ENCODE measurements around the gene HMGA1. TPM values are rescaled to one million over a fixed set of nuclear protein-coding genes. Genes with fewer than 3 reads are reported as not detected.
A peak's percentile ranks its signal among the peaks of the same experiment; 100 is the strongest.

The HMGA1 gene
- total and polyA plus RNA-seq, 10 of the 15 experiments (the other 5 are each of a cell fraction or from before 2014, with no cell fraction given), result 13.4 to 885 (median 508) TPM

DNA sequence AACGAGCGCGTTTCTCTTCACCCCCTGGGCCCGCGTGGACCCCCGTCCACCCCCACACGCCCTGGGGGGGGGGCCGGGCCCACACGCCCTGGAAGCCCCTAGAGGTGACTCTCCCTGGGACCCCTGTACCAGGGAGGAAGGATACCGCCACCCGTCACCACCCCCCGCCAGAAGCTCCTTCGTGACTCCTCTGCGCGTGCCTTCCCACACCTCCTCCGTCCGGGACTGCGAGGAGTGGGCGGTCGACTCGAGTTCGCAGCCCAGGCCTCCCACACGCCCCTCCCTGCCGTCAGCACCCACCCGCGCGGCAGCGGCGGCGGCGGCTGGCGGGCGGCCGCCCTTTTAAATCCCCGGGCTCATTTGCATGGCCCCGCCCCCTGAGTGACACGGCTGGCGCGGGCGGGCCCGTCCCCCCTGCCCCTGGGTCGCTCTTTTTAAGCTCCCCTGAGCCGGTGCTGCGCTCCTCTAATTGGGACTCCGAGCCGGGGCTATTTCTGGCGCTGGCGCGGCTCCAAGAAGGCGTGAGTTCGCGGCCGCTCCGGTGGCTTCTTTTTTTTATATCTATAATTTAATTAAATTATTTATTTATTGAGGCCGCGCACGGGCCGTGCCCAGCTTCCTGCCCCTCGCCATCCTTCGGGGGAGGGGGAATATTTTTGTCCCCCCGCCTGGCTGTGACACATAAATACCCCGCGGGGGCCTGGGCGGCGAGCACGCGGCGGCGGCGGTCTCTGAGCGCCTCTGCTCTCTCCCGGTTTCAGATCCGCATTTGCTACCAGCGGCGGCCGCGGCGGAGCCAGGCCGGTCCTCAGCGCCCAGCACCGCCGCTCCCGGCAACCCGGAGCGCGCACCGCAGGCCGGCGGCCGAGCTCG is at the start of gene HMGA1 (continued):
- 0 out of 2 replicates have a peak, but pooled peaks have one; percentile 26 for TF ChIP-seq ZNF24 (IDR thresholded peaks at IDR 0.05)
- peak; percentile 40; the same call in 1 of the 2 replicates for TF ChIP-seq FOXK2 (IDR thresholded peaks at IDR 0.05)
- peak; percentile 91 for TF ChIP-seq MEF2B (IDR thresholded peaks at IDR 0.05; ENCODE audit: partially characterized antibody, poor library complexity, severe bottlenecking)
- peak; percentile 56; the same call in 1 of the 2 replicates for TF ChIP-seq SMARCA5 (IDR thresholded peaks at IDR 0.05)
- peak; percentile 99 for TF ChIP-seq POU2F2 (IDR thresholded peaks at IDR 0.05; ENCODE audit: borderline replicate concordance, low read depth, low read length)
- peak; percentile 70 for TF ChIP-seq SP1 (IDR thresholded peaks at IDR 0.05; ENCODE audit: low read depth, low read length)
- 0 out of 2 replicates have a peak, but pooled peaks have one; percentile 47 for TF ChIP-seq BCL11A (IDR thresholded peaks at IDR 0.05; ENCODE audit: low read depth, low read length)
- peak; percentile 93 for TF ChIP-seq SPI1 (IDR thresholded peaks at IDR 0.05; ENCODE audit: borderline replicate concordance, insufficient read depth, low read depth, low read length)
- TF ChIP-seq, protein P1, sequence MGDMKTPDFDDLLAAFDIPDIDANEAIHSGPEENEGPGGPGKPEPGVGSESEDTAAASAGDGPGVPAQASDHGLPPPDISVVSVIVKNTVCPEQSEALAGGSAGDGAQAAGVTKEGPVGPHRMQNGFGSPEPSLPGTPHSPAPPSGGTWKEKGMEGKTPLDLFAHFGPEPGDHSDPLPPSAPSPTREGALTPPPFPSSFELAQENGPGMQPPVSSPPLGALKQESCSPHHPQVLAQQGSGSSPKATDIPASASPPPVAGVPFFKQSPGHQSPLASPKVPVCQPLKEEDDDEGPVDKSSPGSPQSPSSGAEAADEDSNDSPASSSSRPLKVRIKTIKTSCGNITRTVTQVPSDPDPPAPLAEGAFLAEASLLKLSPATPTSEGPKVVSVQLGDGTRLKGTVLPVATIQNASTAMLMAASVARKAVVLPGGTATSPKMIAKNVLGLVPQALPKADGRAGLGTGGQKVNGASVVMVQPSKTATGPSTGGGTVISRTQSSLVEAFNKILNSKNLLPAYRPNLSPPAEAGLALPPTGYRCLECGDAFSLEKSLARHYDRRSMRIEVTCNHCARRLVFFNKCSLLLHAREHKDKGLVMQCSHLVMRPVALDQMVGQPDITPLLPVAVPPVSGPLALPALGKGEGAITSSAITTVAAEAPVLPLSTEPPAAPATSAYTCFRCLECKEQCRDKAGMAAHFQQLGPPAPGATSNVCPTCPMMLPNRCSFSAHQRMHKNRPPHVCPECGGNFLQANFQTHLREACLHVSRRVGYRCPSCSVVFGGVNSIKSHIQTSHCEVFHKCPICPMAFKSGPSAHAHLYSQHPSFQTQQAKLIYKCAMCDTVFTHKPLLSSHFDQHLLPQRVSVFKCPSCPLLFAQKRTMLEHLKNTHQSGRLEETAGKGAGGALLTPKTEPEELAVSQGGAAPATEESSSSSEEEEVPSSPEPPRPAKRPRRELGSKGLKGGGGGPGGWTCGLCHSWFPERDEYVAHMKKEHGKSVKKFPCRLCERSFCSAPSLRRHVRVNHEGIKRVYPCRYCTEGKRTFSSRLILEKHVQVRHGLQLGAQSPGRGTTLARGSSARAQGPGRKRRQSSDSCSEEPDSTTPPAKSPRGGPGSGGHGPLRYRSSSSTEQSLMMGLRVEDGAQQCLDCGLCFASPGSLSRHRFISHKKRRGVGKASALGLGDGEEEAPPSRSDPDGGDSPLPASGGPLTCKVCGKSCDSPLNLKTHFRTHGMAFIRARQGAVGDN (IDR thresholded peaks at IDR 0.05), result peak; percentile 89
- TF ChIP-seq, protein P2, sequence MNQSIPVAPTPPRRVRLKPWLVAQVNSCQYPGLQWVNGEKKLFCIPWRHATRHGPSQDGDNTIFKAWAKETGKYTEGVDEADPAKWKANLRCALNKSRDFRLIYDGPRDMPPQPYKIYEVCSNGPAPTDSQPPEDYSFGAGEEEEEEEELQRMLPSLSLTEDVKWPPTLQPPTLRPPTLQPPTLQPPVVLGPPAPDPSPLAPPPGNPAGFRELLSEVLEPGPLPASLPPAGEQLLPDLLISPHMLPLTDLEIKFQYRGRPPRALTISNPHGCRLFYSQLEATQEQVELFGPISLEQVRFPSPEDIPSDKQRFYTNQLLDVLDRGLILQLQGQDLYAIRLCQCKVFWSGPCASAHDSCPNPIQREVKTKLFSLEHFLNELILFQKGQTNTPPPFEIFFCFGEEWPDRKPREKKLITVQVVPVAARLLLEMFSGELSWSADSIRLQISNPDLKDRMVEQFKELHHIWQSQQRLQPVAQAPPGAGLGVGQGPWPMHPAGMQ (IDR thresholded peaks at IDR 0.05; ENCODE audit: borderline replicate concordance), result 0 out of 2 replicates have a peak, but pooled peaks have one; percentile 45

All from GM12878 (cell line).